HL-60 (cell line): ENCODE data around the gene COTL1.

Experiments
- CTCF ChIP-seq: IDR thresholded peaks from one replicate; pipeline ENCODE4 v1.5.1; 2011; ENCODE audit warnings: low read length, control low read depth, inconsistent platforms; ENCODE audit not compliant: insufficient read depth
- GABPA ChIP-seq: IDR thresholded peaks from 2 replicates; pipeline ENCODE4 v1.6.1; 2012; ENCODE audit warnings: low read depth
- POLR2AphosphoS5 ChIP-seq: IDR thresholded peaks from 2 replicates; pipeline ENCODE4 v1.6.1; 2012; ENCODE audit warnings: low read depth
- REST ChIP-seq: IDR thresholded peaks from 2 replicates; pipeline ENCODE4 v1.6.1; 2012; ENCODE audit warnings: low read depth; ENCODE audit not compliant: insufficient replicate concordance
- SPI1 ChIP-seq: IDR thresholded peaks from 2 replicates; pipeline ENCODE4 v1.6.1; 2012; ENCODE audit warnings: low read depth, mild to moderate bottlenecking, borderline replicate concordance

GRCh38 chr16:84631153-84631466, 13.2 kb upstream of the COTL1 start:
- TF ChIP-seq POLR2AphosphoS5 (no peak), CTCF (no peak), GABPA (no peak), REST (no peak), SPI1 (no peak)
